Upper lobe of right lung (tissue), 1 donor: Measurements from ENCODE around the gene TTC31. TPM values are rescaled to one million over a fixed set of nuclear protein-coding genes. Genes with fewer than 3 reads are reported as not detected.

Experiments
- ATAC-seq: fragments of 200-7000 bp; cut with Tn5 transposase; one replicate; pipeline ENCODE4 v1.9.1; 2020; ENCODE audit warnings: mild to moderate bottlenecking, moderate library complexity
- DNase-seq: peaks from one replicate; pipeline ENCODE4 v3.0.0-alpha.2; 2020
- H3K27ac ChIP-seq: fragments of 200-600 bp; one replicate; pipeline ENCODE4 v1.8.0; 2022
- H3K27me3 ChIP-seq: fragments of 200-600 bp; one replicate; pipeline ENCODE4 v1.8.0; 2022; ENCODE audit warnings: mild to moderate bottlenecking
- H3K36me3 ChIP-seq: fragments of 200-600 bp; one replicate; pipeline ENCODE4 v1.8.0; 2022
- H3K4me1 ChIP-seq: fragments of 200-600 bp; one replicate; pipeline ENCODE4 v1.8.0; 2022
- H3K4me3 ChIP-seq: fragments of 200-600 bp; one replicate; pipeline ENCODE4 v1.8.0; 2022; ENCODE audit warnings: mild to moderate bottlenecking
- H3K9me3 ChIP-seq: fragments of 200-600 bp; one replicate; pipeline ENCODE4 v1.8.0; 2022
- CTCF ChIP-seq: fragments of 200-600 bp; IDR thresholded peaks from one replicate; pipeline ENCODE4 v1.8.0; 2022; ENCODE audit warnings: antibody characterized with exemption
- intact Hi-C: fragments of 100-400 bp; cut with DNase I; formaldehyde crosslinking; loops from one replicate; pipeline ENCODE4 v1.11.0; 2022
- long read RNA-seq: library from polyadenylated mRNA; unstranded; transcript quantifications from one replicate; pipeline ENCODE4 v2.0.0, GENCODE V29; 2021
- total RNA-seq: library from RNA; stranded (reverse); fragmentation: NEBNext Ultra II Directional; extraction: Animal tissue kit (Norgen Biotek cat#: 25700); gene quantifications from one replicate; pipeline ENCODE4 v1.2.1, GENCODE V29; 2021
- donor health status: DM: no; HTN: yes; CAD: no; lungs with severe emphysema.

The TTC31 gene
- total RNA-seq = 23.4 TPM
- long read RNA-seq, transcript TTC31-201 (13 exons, 3,235 nt) = major isoform, 7 of 43 reads
- long read RNA-seq, partial matches to known transcripts = 5 of 43 reads
- long read RNA-seq, other reads (novel, unspliced or antisense) = 31 of 43 reads

GRCh38 chr2:74482801-74483674, at the start of gene TTC31, which contains the start of gene CCDC142:
TSS of gene TTC31 (plus strand) at chr2:74483081. CDS start at chr2:74483096, 15 bp downstream.
TSS of gene CCDC142 (minus strand) at chr2:74482998. CDS start at chr2:74482837, 161 bp downstream.
- peak; percentile 97 for ATAC-seq
- peaks cover 29% of the 10 kb centered on the region for H3K36me3 ChIP-seq
- no peaks in the 10 kb centered on the region for H3K27me3 ChIP-seq
- no peaks in the 10 kb centered on the region for H3K9me3 ChIP-seq
- H3K4me1 ChIP-seq = peaks cover 24% of the 10 kb centered on the region
- H3K27ac ChIP-seq = peak within 1 kb of the TSS; percentile 91
- peak; percentile 84 for TF ChIP-seq CTCF
- peak; percentile 97 for DNase-seq
- intact Hi-C loops = no loop called here
- H3K4me3 ChIP-seq = peak within 1 kb of the TSS; percentile 95

- ATAC-seq (no peak), DNase-seq (no peak)
- H3K36me3 ChIP-seq = peaks cover 8% of the 10 kb centered on the region
- H3K4me3 ChIP-seq = no peak overlapping the region
- TF ChIP-seq CTCF = no peak
- no peak overlapping the region for H3K27ac ChIP-seq
- H3K27me3 ChIP-seq = peaks cover 3% of the 10 kb centered on the region
- H3K4me1 ChIP-seq = peaks cover 24% of the 10 kb centered on the region
- H3K9me3 ChIP-seq = no peaks in the 10 kb centered on the region
- intact Hi-C loops = no loop called here
Measured at GRCh38 chr2:74436111-74436805, 46.6 kb upstream of the TTC31 start.

GRCh38 chr2:74436848-74437695, 45.8 kb upstream of the TTC31 start:
- TF ChIP-seq CTCF = no peak
- Histone ChIP-seq H3K27me3 (peaks cover 7% of the 10 kb centered on the region), H3K9me3 (no peaks in the 10 kb centered on the region), H3K36me3 (no peaks in the 10 kb centered on the region), H3K27ac (no peak overlapping the region), H3K4me3 (no peak overlapping the region), H3K4me1 (peaks cover 26% of the 10 kb centered on the region)
- intact Hi-C loops = no loop called here
- ATAC-seq (no peak), DNase-seq (no peak)

- no peaks in the 10 kb centered on the region for H3K9me3 ChIP-seq
- no peak for TF ChIP-seq CTCF
- no peak overlapping the region for H3K4me3 ChIP-seq
- peaks cover 13% of the 10 kb centered on the region for H3K27me3 ChIP-seq
- H3K4me1 ChIP-seq = peaks cover 26% of the 10 kb centered on the region
- intact Hi-C loops = no loop called here
- ATAC-seq = no peak
- no peak for DNase-seq
- H3K36me3 ChIP-seq = no peaks in the 10 kb centered on the region
- H3K27ac ChIP-seq = no peak overlapping the region
Measured at GRCh38 chr2:74438248-74438647, 44.6 kb upstream of the TTC31 start.

GRCh38 chr2:74439373-74439772, 43.5 kb upstream of the TTC31 start:
- DNase-seq (no peak), ATAC-seq (no peak)
- H3K36me3 ChIP-seq = no peaks in the 10 kb centered on the region
- peaks cover 26% of the 10 kb centered on the region for H3K4me1 ChIP-seq
- no peaks in the 10 kb centered on the region for H3K9me3 ChIP-seq
- H3K4me3 ChIP-seq = peak overlapping the region; percentile 62
- H3K27ac ChIP-seq = peak overlapping the region; percentile 84
- intact Hi-C loops = no loop called here
- no peak for TF ChIP-seq CTCF
- H3K27me3 ChIP-seq = peaks cover 13% of the 10 kb centered on the region
